Posterior cingulate gyrus (tissue), 11 donors: ENCODE measurements around the gene SLC27A2.
"Not testable (repeated sequence)": the region's sequence is repeated elsewhere in the genome, so short reads cannot be mapped to it uniquely, and the experiment has no call there.

Experiments used
- DNase-seq, 10 donors: peaks; one replicate each; pipeline versions ENCODE4 v3.0.0 to v3.0.0-alpha.2; 2020 to 2021; ENCODE audit warnings: mixed read lengths in 3 of 10
- intact Hi-C: fragments of 100-400 bp; cut with DNase I; formaldehyde crosslinking; loops from one replicate; pipeline ENCODE4 v1.15.1; 2023

The SLC27A2 gene

DNA sequence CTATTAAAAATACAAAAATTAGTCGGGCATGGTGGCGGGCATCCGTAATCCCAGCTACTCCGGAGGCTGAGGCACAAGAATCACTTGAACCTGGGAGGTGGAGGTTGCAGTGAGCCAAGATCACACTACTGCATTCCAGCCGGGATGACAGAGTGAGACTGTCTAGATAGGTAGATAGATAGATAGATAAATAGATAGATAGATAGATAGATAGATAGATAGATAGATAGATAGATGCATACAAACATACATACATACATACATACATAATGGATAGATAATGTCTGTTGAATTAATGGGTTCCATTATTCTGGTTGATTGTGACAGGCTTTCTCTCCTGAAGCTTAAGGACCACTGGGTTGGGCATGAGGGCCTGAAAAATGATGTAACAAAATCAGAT, 6.8 kb downstream of the SLC27A2 start:
- intact Hi-C loops = not testable (repeated sequence)

DNA sequence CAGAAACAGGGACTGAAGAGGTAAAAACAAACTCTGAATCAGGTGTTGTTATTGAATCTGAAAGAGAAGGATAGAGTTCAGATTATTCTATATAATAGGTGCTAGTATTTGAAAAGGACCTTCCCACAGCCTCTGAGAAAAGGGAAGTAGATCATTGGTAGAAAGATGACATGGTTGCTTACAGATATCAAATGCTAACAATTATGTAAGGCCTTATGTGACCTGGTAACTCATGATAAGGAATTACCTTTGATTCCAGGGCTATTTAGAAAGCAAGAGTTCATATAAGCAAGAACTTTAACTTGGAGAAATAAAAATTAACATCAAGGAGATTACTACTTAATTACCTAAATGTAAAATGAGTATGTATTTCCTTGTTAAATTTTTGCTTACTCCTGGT, 7.6 kb downstream of the SLC27A2 start:
- no peak for DNase-seq
- intact Hi-C loops = no loop called here

More for the DNA sequence above, 6.8 kb downstream of the SLC27A2 start:
- not testable (repeated sequence) for DNase-seq

DNA sequence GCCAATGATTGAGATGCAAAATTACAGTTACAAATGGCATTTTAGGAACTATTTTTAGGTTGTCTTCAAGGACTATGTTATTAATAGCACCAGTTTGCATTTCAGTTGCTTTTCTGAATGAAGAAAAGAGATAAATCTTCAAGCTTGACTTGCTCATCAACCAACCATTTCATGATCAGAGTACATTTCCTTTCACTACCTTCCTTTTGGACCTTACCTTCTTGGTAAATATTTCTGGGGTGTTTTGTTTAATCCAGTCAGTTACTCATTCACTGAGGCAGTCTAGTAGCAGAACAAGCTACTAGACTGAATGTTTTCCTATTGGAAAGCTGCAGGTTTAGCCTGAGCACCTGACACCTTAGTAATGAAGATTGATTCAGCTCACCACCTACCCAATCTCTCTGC, 8.2 kb downstream of the SLC27A2 start:
- intact Hi-C loops = no loop called here
- DNase-seq = no peak

DNA sequence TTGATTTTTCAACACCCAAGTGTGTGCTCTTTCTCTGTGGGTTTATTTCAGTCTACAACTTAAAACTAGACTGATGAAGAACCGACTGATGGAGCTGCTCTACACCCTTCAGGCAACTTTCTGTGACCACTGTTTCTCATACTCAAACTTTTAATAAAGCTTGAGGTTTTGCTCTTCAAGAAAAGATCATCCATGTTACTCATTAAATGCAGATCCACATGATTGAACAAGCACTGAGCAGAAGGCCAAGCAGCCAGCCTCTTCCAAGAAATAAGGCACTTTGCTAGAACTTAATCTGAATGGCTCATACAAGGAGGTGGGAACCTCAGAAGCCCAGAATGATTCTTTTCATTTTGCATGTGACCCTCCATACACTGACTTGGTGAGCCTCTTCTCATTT, 8.7 kb downstream of the SLC27A2 start:
- intact Hi-C loops = no loop called here
- DNase-seq = no peak

DNA sequence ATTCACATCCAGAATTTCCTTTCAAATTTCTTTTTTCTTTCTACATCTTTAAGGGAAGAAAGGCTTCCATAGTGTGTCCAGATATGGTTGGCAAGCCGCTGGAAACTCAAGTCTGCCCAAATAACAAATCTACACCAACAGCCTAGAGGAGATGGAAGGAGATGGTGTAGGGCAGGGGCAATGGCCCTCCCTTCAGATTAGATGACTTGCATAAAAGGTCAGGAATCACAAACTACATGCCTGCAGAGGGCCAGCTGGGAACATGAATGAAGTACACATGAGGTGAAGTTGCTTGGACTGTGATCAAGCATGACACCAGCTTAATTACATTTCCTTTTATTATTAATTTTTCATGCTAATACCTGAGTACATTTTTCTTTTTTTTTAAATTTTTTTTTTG, 10.2 kb downstream of the SLC27A2 start:
- no peak for DNase-seq
- intact Hi-C loops = no loop called here

DNA sequence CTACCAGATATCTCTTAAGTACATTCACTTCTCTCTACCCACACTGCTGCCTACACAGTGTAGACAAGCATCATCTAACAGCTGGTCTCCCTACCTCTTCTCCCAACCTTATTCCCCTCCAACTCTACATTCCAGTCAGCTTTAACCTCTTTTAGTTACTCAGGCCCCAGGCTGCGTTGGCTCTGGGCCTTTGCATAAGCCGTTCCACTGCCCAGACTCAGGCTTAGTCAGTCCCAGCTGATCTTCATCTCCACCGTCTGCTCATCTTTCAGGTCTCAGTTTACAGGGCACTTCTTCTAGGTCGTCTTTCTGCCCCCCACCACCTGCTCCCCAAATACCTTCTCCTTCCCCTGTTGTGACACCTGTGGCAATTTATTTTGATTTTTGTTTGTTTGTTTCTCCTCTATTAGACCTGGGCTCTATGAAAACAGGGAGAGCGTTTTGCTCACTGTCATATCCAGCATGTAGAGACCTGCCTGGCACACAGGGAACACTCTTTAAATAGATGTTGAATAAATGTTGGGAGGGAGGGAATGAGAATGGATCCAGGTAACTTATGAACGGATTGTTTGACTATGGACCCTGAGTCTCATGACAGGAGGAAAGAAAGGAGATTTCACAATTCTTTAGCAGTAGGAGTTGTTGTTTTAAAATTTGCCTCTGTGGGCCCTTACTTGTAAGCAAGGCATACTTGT, 11.1 kb downstream of the SLC27A2 start:
- intact Hi-C loops = no loop called here

DNA sequence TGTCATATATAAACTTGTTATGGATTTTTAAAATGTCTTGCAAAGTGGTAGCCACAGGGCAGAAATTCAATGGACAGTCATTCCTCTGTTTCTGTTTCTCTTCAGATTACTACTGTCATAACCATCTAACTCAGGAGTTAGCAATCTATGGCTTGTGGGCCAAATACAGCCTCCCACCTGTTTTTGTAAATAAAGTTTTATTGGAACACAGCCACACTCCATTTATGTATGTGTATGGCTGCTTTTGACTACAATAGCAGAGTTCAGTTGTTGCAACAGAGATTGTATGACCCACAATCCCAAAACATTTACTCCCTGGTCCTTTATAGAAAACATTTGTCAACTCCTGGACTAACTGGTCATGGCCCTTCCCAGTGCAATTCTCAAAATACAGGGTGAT, 20.0 kb downstream of the SLC27A2 start:
- intact Hi-C loops = loop anchor here (10.0 kb wide), 1 partner anchor 63 kb away; the partner anchor contains the start of gene HDC
- no peak for DNase-seq

More for the DNA sequence above, 11.1 kb downstream of the SLC27A2 start:
- DNase-seq = no peak

DNA sequence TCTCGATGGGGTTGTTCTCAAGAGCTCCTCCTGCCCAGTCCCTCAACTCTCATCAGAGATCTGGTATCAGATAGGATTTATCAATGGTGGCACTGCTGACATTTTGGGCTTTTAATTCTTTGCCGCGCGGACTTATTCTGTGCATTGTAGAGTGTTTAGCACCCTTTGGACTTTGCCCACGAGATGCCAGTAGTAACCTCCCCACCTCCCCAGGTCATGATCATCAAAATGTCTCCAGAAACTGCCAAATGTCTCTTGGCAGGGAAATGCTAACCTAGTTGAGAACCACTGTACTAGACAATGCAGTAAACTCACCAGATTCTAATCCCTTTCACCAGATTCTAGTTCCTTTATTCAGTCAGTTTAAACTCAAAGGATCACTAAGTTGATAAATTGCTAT, 24.0 kb downstream of the SLC27A2 start:
- intact Hi-C loops = loop anchor here (10.0 kb wide), 1 partner anchor 59 kb away; the partner anchor contains the start of gene HDC
- no peak for DNase-seq

DNA sequence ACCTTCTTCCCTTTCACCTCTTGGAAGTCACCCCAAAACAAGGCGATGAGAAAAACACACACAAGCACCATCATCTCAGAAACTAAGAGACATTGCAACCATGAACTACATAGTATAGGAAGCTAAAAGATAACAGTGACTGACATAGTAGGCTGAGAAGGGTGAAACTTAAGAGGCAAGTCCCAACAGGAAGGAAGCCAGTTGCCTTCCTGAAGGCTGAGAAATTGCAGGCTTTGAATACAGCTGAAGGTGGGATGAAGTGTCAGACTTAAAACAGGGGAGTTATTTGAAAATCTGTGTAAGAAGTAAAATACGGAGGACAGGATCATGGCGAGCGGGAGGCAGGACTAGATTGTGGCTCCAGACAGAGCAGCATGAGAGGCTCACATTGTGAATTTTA, 27.8 kb downstream of the SLC27A2 start:
- intact Hi-C loops = loop anchor here (10.0 kb wide), 1 partner anchor 55 kb away; the partner anchor contains the start of gene HDC
- DNase-seq = no peak

DNA sequence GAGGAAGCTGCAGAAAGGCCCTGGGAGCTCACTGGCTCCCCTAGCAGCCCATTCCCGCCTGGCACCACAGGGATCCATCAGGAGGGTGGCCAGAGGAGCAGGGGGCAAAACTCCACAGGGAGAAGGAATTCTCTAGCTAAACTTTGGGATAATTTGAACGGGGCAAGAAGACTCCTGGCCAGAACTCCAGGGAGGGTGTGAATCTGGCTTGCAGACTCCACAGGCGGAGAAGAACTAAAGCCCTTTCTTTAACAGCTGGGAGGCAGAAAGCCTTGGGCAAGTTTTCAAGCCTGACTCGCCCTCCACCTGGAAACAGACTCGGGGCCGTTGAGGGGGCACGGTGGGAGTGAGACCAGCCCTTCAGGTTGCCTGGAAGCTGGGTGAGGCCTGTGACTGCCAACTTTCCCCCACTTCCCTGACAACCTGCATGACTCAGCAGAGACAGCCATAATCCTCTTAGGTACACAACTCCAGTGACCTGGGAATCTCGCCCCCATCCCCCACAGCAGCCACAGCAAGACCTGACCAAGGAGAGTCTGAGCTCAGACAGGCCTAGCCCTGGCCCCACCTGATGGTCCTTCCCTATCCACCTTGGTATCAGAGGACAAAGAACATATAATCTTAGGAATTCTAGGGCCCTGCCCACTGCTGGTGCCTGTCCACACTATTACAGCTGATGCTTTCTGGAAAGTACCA, 28.6 kb downstream of the SLC27A2 start:
- intact Hi-C loops = no loop called here
- no peak for DNase-seq

DNA sequence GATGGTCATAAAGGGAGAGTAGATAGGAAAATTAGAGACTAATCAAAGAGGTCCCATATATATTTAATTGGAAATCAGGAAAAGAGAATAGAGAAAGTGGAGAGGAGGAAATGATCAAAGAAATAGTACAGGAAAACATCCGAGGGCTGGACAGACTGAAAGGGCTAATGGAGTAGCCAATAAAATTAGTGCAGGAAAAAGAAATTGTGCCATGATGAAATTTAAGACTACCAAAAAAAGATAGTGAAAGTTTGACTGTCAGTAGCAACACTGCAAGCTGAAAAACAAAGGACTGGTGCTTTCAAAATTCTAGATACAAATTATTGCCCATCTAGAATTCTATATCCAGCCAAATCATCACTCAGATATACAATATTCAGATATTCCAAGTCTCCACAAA, 36.3 kb downstream of the SLC27A2 start:
- intact Hi-C loops = no loop called here
- no peak for DNase-seq

DNA sequence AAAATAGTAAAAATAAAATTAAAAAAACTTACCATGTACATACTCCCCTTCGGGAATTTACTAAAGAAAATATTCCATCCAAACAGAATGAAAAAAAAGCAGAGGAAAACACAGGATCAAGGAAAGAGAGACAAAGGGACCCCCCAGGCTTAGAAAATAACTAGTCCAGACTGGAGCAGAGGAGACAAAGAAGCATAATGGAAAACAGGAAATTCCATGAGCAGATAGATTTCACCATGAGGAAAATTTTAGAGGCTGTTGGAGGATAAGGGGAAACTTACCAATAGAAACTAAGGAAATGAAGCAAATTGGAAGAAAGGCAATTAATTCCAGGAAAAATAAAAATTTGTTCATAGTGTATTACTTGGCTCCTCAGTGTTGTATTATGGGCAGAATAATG, 36.7 kb downstream of the SLC27A2 start:
- intact Hi-C loops = no loop called here
- DNase-seq = no peak

DNA sequence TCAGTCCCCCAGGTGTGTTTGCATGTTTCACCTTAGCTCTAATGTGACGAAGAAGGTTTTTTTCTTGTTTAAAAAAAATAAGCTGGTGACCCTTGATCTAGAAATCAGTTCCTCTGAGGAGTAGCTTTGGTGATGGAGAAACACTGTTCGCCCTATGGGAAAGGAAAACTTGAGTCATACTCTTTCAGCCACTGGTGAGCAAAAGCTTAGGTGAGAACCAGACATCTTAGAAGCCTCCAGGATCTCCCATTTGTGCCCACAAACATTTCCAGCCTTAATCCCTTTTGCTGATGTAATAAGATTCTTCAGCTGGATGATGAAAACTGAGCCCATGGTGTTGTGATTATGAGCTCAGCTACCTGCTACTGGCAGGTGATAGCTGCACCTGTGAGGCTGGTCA, 37.8 kb downstream of the SLC27A2 start:
- no peak for DNase-seq
- intact Hi-C loops = no loop called here

DNA sequence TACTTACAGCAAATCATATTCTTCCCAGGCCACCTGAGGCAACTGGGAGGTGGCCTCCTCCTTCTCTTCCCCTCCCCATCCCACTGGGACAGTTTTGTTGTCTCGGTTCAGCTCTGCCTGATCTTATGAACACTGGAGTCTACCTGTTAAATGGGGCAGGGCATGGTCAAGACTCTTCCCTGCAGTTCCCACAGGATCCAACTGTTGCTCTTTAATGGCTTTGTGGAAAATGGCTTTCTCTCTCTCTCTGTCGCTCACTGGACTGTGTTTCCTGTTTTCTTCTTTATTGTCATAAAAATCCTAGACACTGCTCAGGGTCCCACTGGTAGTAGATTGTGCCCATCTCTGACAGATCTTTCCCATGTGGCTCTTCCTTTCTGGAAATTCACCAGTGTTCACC, 40.2 kb downstream of the SLC27A2 start:
- DNase-seq = no peak
- intact Hi-C loops = no loop called here

DNA sequence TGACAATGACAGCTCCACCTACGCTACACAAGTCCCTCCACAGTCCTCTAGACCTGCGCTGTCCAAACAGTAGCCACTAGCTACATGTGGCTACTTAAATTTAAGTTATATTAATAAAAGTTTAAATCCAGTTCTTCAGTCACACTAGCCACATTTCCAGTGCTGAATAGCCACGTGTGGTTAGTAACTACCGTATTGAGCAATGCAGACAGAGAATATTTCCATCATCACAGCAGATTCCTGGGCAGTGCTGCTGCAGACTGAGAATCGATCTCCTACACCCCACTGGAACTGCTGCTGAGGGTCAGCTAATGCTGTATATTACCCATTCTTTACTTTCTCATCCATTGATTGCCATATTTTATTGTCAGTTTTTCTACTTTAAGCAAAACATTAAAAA, 42.6 kb downstream of the SLC27A2 start:
- no peak for DNase-seq
- intact Hi-C loops = no loop called here

DNA sequence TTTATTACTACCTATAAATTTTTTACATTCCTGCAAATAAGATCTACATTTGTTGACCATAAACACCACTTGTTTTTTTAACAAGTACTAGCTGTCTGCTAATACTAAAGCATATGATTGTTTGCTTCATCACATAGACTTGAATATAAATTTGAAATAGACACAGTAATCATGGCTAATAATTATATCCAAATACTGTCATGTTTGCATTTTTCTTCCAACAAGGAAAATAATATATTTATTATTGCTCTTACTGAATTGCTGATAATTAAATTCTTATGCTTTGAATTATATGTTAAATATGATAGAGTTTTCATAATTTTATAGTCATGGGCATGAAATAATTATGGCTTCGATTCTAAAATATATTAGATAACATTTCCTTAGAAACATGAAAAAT, 43.1 kb downstream of the SLC27A2 start:
- intact Hi-C loops = no loop called here
- no peak for DNase-seq

DNA sequence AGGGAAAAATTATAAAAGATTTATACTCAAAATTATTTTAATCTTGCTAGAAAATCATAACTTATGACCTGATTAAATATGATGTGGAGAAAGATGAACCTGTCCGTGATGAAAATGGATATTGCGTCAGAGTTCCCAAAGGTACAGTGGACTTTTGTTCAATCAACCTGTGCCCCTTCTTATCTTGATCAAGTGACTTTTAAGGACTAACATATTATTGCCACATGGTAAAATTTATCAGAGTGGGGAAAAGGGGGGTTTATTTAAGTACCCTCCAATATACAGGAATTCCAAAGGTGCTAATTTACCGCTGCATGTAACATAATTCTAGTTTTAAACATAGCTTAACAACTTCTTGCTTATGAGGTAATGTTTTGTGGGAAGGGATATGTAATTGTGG, 43.9 kb downstream of the SLC27A2 start:
- DNase-seq = no peak
- intact Hi-C loops = no loop called here

DNA sequence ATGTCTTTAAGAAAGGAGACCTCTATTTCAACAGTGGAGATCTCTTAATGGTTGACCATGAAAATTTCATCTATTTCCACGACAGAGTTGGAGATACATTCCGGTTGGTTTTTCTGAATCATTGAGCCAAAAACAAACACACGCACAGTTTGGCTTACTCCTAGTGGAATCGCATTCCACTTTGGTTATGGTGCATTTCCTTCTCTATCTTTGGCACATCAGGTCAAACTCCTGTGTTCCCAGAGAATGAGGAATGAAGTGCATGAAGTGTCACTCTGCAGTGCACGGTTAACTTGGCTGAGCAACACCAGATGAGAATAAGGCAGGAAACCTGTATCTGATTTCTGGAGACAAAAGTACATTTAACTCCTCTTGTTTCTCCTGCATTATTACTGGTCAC, 45.1 kb downstream of the SLC27A2 start:
- intact Hi-C loops = no loop called here
- no peak for DNase-seq

DNA sequence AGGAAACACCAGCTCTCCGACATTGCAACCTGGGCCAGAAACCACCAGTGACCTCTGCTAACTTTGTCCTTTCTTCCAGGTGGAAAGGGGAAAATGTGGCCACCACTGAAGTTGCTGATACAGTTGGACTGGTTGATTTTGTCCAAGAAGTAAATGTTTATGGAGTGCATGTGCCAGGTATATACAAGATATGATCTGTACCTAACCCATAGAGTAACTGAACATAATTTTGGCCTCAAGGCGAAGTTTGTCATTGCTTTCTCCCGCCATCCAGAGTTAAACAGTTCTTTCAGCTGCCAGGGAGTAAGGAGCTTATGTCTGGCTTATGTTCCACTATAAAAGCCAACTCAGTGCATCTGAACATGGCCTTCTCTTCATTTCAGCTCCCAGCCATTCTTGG, 46.9 kb downstream of the SLC27A2 start:
- intact Hi-C loops = no loop called here
- no peak for DNase-seq

DNA sequence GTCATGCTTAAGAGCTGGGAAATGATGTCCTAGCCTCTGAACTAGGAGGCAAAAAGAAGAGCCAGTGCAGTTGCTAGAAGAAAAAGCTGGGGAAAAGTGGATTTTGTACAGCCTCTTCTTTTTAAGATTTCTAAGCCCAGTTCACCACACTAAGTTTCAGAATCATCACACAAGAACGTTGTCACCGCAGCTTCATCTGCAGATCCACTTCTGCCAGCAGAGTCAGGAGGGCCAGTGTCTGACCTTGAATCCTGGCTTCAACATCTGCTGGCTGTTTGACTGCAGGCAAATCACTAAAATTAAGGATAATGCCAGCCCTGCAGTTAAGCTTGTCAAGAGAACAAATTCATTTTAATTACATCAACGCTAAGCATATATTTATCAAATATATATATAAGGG, 47.3 kb downstream of the SLC27A2 start:
- intact Hi-C loops = no loop called here
- no peak for DNase-seq

DNA sequence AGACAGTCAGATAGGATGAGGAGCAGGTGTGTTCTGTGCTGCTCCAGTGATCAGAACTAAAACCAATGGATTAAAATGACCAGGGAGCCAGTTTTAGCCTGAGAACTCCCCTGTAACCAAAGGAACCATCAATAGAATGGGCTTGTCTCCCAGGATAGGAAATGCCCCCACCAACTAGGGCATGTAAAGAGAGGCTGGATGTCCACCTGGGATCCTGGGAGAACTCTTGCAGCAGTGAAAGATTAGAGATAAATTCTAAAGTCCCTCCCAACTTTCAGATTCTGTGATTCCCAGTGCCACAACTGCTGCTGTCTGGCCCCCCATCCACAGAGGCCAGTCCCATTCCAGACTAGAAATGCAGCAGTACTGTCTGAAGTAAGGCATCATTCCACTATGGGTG, 49.8 kb downstream of the SLC27A2 start:
- intact Hi-C loops = no loop called here

DNA sequence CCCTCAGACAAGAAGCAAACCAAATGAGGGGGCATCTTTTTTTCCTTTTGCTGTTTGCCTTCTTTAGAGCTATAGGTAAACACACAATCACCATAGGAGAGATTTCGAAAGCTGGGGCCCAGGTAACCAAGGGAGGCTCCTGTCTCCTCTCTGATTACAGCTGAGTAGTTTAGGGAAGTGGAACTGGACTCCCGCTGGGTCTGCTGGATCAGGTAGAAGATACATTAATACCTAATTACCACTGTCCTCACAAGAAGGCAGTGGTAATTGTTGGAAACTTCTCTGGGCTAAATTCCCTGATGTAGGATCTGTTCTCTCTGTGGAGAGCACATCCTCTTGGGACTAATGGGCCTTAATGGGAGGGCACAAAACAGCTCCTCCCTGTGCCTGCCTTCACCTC, 50.8 kb downstream of the SLC27A2 start:
- intact Hi-C loops = no loop called here
- no peak for DNase-seq

More for the DNA sequence above, 49.8 kb downstream of the SLC27A2 start:
- DNase-seq = no peak
